HCT116 (cell line): ENCODE measurements around the gene CDKN1A. TPM values are rescaled to one million over a fixed set of nuclear protein-coding genes. Genes with fewer than 3 reads are reported as not detected.

Source experiments
- ATAC-seq: fragments of 200-7000 bp; cut with Tn5 transposase; 2 replicates; pipeline ENCODE4 v1.9.1; 2020; ENCODE audit warnings: mild to moderate bottlenecking, moderate library complexity
- BruUV-seq: library from RNA; stranded (reverse); fragments of 400-500 nt; replicated peaks from 2 replicates; lab custom pipeline; 2021; lab: Mats Ljungman, UMichigan
- CTCF ChIA-PET: fragments of 300-600 bp; sonication (Branson Sonifier 250); formaldehyde crosslinking; loops from one replicate; lab custom pipeline; 2021; ENCODE audit warnings: antibody characterized with exemption; lab: Charles Lee
- POLR2A ChIA-PET: fragments of 300-600, 350-600 bp; sonication (Branson Sonifier 250); formaldehyde crosslinking; loops from one replicate; lab custom pipeline; 2021; ENCODE audit warnings: antibody characterized with exemption; lab: Charles Lee
- RAD21 ChIA-PET, 2 experiments: fragments of 300-600 bp; sonication (Branson Sonifier 250); formaldehyde crosslinking; loops; one replicate each; lab custom pipeline; 2023; ENCODE audit warnings: low total read pairs in 2 of 2; ENCODE audit not compliant: uncharacterized antibody in 2 of 2, unreplicated experiment in 2 of 2, low non-redundant PET in 1 of 2; lab: Charles Lee
- DNase-seq: peaks from one replicate; pipeline ENCODE4 v3.0.0-alpha.2; 2010; ENCODE audit warnings: low read depth, low spot score
- H2AFZ ChIP-seq: fragments of 200-600 bp; shearing (Covaris generic), sonication (generic); 2 replicates; pipeline ENCODE4 v1.6.1; 2017; ENCODE audit warnings: low read depth, mixed run types, mixed read lengths, antibody characterized with exemption, low read length; ENCODE audit not compliant: poor library complexity, severe bottlenecking
- H3K27ac ChIP-seq: 2 replicates; pipeline ENCODE4 v1.5.1; 2012; ENCODE audit warnings: low read depth, low read length
- H3K27me3 ChIP-seq: fragments of 200-600 bp; sonication (generic); 2 replicates; pipeline ENCODE4 v1.6.1; 2016; ENCODE audit warnings: mixed run types, low read length, mixed read lengths; ENCODE audit not compliant: insufficient read depth
- H3K36me3 ChIP-seq, 2 experiments: fragments of 200-500 bp in 1 of 2; fragments of 200-600 bp in 1 of 2; sonication (Bioruptor generic) in 1 of 2; sonication (generic) in 1 of 2; 2 replicates each; pipeline versions ENCODE4 v1.5.1 to v1.6.1; 2014 to 2016; ENCODE audit warnings: low read length in 2 of 2, inconsistent platforms in 1 of 2, mixed read lengths in 1 of 2, mixed run types in 1 of 2; ENCODE audit not compliant: insufficient read depth in 2 of 2, control insufficient read depth in 1 of 2
- H3K4me1 ChIP-seq, 2 experiments: fragments of 200-600 bp in 1 of 2; sonication (generic) in 1 of 2; 2 replicates each; pipeline versions ENCODE4 v1.5.1 to v1.6.1; 2012 to 2017; ENCODE audit warnings: low read length in 2 of 2, inconsistent platforms in 1 of 2, mild to moderate bottlenecking in 1 of 2, mixed read lengths in 1 of 2, mixed run types in 1 of 2, moderate library complexity in 1 of 2; ENCODE audit not compliant: insufficient read depth in 2 of 2, control insufficient read depth in 1 of 2
- H3K4me2 ChIP-seq: fragments of 200-600 bp; sonication (generic); 2 replicates; pipeline ENCODE4 v1.6.1; 2017; ENCODE audit warnings: mixed run types, low read length, mixed read lengths
- H3K4me3 ChIP-seq, 2 experiments: fragments of 200-600 bp in 1 of 2; sonication (generic) in 1 of 2; replicated peaks in 1 of 2; 2 replicates each; pipeline ENCODE4 v1.5.1; 2011 to 2016; ENCODE audit warnings: low read length in 2 of 2, control low read depth in 1 of 2, low read depth in 1 of 2, mild to moderate bottlenecking in 1 of 2, mixed read lengths in 1 of 2, mixed run types in 1 of 2
- H3K79me2 ChIP-seq: fragments of 200-600 bp; sonication (generic); 2 replicates; pipeline ENCODE4 v1.6.1; 2017; ENCODE audit warnings: mild to moderate bottlenecking, mixed run types, low read length, moderate library complexity, mixed read lengths; ENCODE audit not compliant: insufficient read depth
- H3K9ac ChIP-seq: fragments of 200-600 bp; sonication (generic); 2 replicates; pipeline ENCODE4 v1.6.1; 2016; ENCODE audit warnings: low read length, mixed read lengths
- H3K9me2 ChIP-seq: fragments of 200-600 bp; sonication (generic), shearing (Covaris generic); 2 replicates; pipeline ENCODE4 v1.6.1; 2017; ENCODE audit warnings: mixed run types, mild to moderate bottlenecking, moderate library complexity; ENCODE audit not compliant: insufficient read depth
- H3K9me3 ChIP-seq, 2 experiments: fragments of 200-500 bp in 1 of 2; fragments of 200-600 bp in 1 of 2; sonication (Bioruptor generic) in 1 of 2; sonication (generic) in 1 of 2; 2 replicates each; pipeline ENCODE4 v1.6.1; 2014 to 2017; ENCODE audit warnings: low read length in 2 of 2, mixed read lengths in 2 of 2, inconsistent platforms in 1 of 2, low read depth in 1 of 2, mild to moderate bottlenecking in 1 of 2, mixed run types in 1 of 2, moderate library complexity in 1 of 2; ENCODE audit not compliant: control insufficient read depth in 1 of 2, insufficient read depth in 1 of 2
- H4K20me1 ChIP-seq: fragments of 200-600 bp; sonication (generic), shearing (Covaris generic); 2 replicates; pipeline ENCODE4 v1.6.1; 2017; ENCODE audit warnings: mixed run types, mild to moderate bottlenecking, moderate library complexity; ENCODE audit not compliant: insufficient read depth
- EGR1 ChIP-seq: IDR thresholded peaks from 2 replicates; pipeline ENCODE4 v1.6.1; 2012; ENCODE audit warnings: low read depth
- ELF1 ChIP-seq: IDR thresholded peaks from 2 replicates; pipeline ENCODE4 v1.6.1; 2012; ENCODE audit warnings: low read depth, borderline replicate concordance
- EZH2 ChIP-seq: fragments of 200-600 bp; sonication (generic); IDR thresholded peaks from 2 replicates; pipeline ENCODE4 v1.6.1; 2017; ENCODE audit warnings: antibody characterized with exemption, mixed run types
- FOSL1 ChIP-seq: IDR thresholded peaks from 2 replicates; pipeline ENCODE4 v1.6.1; 2012; ENCODE audit warnings: low read depth
- JUND ChIP-seq: IDR thresholded peaks from 2 replicates; pipeline ENCODE4 v1.6.1; 2012
- POLR2AphosphoS5 ChIP-seq: IDR thresholded peaks from 2 replicates; pipeline ENCODE4 v1.6.1; 2011; ENCODE audit warnings: mild to moderate bottlenecking, low read depth, low read length, moderate library complexity
- SIN3A ChIP-seq: IDR thresholded peaks from 2 replicates; pipeline ENCODE4 v1.6.1; 2012; ENCODE audit warnings: low read depth
- SP1 ChIP-seq: IDR thresholded peaks from 2 replicates; pipeline ENCODE4 v1.6.1; 2012; ENCODE audit warnings: low read depth
- SRF ChIP-seq: IDR thresholded peaks from 2 replicates; pipeline ENCODE4 v1.6.1; 2012; ENCODE audit warnings: low read depth
- TCF7L2 ChIP-seq: IDR thresholded peaks from 2 replicates; pipeline ENCODE4 v1.7.0; 2011; ENCODE audit warnings: borderline replicate concordance, inconsistent platforms; ENCODE audit not compliant: insufficient read depth, insufficient read length; ENCODE audit errors: extremely low read depth
- YY1 ChIP-seq: IDR thresholded peaks from 2 replicates; pipeline ENCODE4 v1.6.1; 2011; ENCODE audit warnings: low read length, low read depth, moderate library complexity, mild to moderate bottlenecking; ENCODE audit not compliant: insufficient replicate concordance; ENCODE audit errors: extremely low read depth
- ZNF274 ChIP-seq: fragments of 200-500 bp; sonication (Bioruptor generic); IDR thresholded peaks from 2 replicates; pipeline ENCODE4 v1.6.1; 2014; ENCODE audit warnings: mild to moderate bottlenecking, low read depth, low read length, inconsistent platforms
- intact Hi-C: fragments of 100-400 bp; cut with micrococcal nuclease; formaldehyde crosslinking; loops from 2 replicates; pipeline ENCODE4 v1.10.0; 2022
- total RNA-seq: library from RNA; stranded (reverse); gene quantifications from one replicate; pipeline ENCODE4 v1.2.1, GENCODE V29; 2021; ENCODE audit not compliant: unreplicated experiment

Gene CDKN1A
- total RNA-seq, 1 experiment from 2014 or later = 179 TPM

DNA sequence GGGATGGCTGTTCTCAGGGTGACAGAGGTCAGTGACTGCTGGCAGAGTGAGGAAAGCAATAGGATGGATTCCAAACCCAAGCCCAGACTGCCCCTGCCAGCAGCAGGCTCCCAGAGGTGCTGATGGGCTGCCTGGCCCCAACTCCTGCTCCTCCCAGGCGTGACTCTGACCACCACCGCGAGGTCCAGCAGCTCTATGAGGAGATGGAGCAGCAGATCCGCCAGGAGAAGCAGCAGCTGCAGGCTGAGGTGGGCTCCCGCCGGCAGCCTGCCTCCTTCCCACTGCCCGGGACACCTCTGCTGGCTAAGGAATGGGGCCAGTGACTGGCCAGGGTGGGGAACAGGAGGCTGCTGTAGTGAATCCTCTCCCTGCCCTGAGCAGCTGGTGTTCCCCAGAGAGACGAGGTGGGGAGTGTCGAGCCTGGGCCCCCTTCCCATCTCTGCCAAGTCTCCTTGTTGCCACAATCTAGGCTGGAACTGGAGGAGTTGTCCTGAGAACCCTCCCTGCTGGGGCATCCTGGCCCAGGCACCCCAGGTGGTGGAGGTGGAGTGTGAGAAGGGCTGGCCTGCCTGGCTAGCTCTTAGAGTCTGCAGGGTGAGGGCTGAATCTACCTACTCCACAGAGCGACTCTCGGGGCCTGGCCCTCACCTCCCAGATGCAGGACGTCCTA, 39.5 kb downstream of the CDKN1A start (continued):
- no peak for TF ChIP-seq SIN3A

DNA sequence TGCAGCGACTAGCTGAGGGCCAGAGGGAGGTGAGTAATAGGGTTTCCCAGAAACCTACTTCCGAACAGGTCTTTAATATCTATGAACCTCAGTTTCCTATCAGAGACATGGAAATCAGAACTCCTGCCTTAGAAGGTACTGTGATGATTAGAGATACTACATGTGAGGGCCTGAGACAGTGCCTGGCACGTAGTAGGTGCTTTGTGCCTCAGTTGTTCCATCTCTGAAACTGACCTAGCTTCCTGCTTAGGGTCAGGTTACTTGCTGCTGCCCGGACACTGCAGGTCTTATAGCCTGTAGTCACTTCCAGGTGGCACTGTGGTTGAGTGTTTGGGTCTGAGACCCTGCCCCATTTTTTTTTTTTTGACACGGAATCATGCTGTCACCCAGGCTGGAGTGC, 40.0 kb downstream of the CDKN1A start:
- no peaks in the 10 kb centered on the region for H3K9me2 ChIP-seq
- intact Hi-C loops = no loop called here
- no peaks in the 10 kb centered on the region for H4K20me1 ChIP-seq
- DNase-seq (no peak), ATAC-seq (no peak)
- H2AFZ ChIP-seq = no peak overlapping the region
- CTCF ChIA-PET = no interaction called here
- H3K27me3 ChIP-seq = no peaks in the 10 kb centered on the region
- H3K27ac ChIP-seq = no peak overlapping the region
- H3K4me1 ChIP-seq = no peaks in the 10 kb centered on the region
- no peak overlapping the region for H3K4me3 ChIP-seq
- no peak overlapping the region for H3K4me2 ChIP-seq
- TF ChIP-seq TCF7L2 (no peak), EGR1 (no peak), FOSL1 (no peak), EZH2 (no peak)
- POLR2A ChIA-PET = no interaction called here
- no peak overlapping the region for H3K9ac ChIP-seq
- RAD21 ChIA-PET = no interaction called here
- H3K36me3 ChIP-seq = no peaks in the 10 kb centered on the region
- H3K9me3 ChIP-seq = no peaks in the 10 kb centered on the region
- no TSS peak for BruUV-seq
- H3K79me2 ChIP-seq = no peaks in the 10 kb centered on the region

DNA sequence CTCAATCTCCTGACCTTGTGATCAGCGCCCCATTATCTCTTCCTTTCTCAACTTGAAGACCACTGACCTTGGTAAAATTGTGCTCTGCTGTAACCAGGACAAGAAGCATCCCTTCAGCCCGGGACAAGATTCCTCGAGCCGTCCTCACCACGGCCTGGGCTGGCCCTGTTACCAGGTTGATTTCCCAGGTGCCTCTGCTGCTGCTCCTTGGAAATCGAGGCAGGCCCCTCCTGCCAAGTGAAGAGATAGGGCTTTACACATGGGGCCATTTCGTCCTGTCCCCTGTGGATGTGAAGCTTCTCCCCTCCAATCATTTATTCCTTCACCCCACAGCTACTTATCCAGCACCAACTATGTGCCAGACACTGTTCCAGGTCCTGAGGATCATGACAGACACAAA, 40.6 kb downstream of the CDKN1A start:
- Histone ChIP-seq H3K36me3 (no peaks in the 10 kb centered on the region), H3K9me2 (no peaks in the 10 kb centered on the region), H3K4me2 (no peak overlapping the region), H4K20me1 (no peaks in the 10 kb centered on the region), H2AFZ (no peak overlapping the region), H3K9me3 (no peaks in the 10 kb centered on the region), H3K79me2 (no peaks in the 10 kb centered on the region), H3K9ac (no peak overlapping the region), H3K27ac (no peak overlapping the region), H3K4me3 (no peak overlapping the region), H3K4me1 (no peaks in the 10 kb centered on the region), H3K27me3 (no peaks in the 10 kb centered on the region)
- POLR2A ChIA-PET = no interaction called here
- BruUV-seq = no TSS peak
- TF ChIP-seq ZNF274 (no peak), TCF7L2 (no peak), POLR2AphosphoS5 (no peak), SP1 (no peak), EGR1 (no peak), YY1 (no peak), ELF1 (no peak), FOSL1 (no peak), SRF (no peak), JUND (no peak)
- intact Hi-C loops = no loop called here
- CTCF ChIA-PET = no interaction called here
- ATAC-seq (no peak), DNase-seq (no peak)
- RAD21 ChIA-PET = no interaction called here
